Small intestine (tissue), 7 donors: ENCODE data around the gene ADNP. TPM values are rescaled to one million over a fixed set of nuclear protein-coding genes. Genes with fewer than 3 reads are reported as not detected.

ENCODE experiments used
- DNase-seq, 2 donors: peaks; one replicate each; pipeline versions ENCODE4 v3.0.0 to v3.0.0-alpha.2; 2013
- FAIRE-seq: peaks from 2 replicates; lab custom pipeline; 2012; peaks lifted over from hg19 to GRCh38; lab: Jason Lieb, UNC
- H3K27ac ChIP-seq, 3 donors: one replicate each; pipeline ENCODE4 v1.5.1; 2013; ENCODE audit warnings: low read length in 2 of 3, mild to moderate bottlenecking in 2 of 3, control low read depth in 1 of 3, inconsistent platforms in 1 of 3, low read depth in 1 of 3, moderate library complexity in 1 of 3
- H3K27me3 ChIP-seq, 3 donors: one replicate each; pipeline ENCODE4 v1.6.1; 2013; ENCODE audit warnings: low read length in 3 of 3, inconsistent platforms in 1 of 3; ENCODE audit not compliant: control insufficient read depth in 3 of 3, insufficient read depth in 3 of 3
- H3K36me3 ChIP-seq, 3 donors: one replicate each; pipeline ENCODE4 v1.6.1; 2013; ENCODE audit warnings: low read length in 3 of 3, inconsistent platforms in 1 of 3, low read depth in 1 of 3, mild to moderate bottlenecking in 1 of 3, moderate library complexity in 1 of 3; ENCODE audit not compliant: control insufficient read depth in 3 of 3, insufficient read depth in 2 of 3
- H3K4me1 ChIP-seq, 3 donors: one replicate each; pipeline ENCODE4 v1.6.1; 2013; ENCODE audit warnings: low read length in 2 of 3, inconsistent platforms in 1 of 3, low read depth in 1 of 3, mild to moderate bottlenecking in 1 of 3, moderate library complexity in 1 of 3; ENCODE audit not compliant: control insufficient read depth in 3 of 3, insufficient read depth in 2 of 3
- H3K4me3 ChIP-seq, 3 donors: one replicate each; pipeline ENCODE4 v1.5.1; 2013; ENCODE audit warnings: low read length in 3 of 3, control low read depth in 1 of 3, inconsistent platforms in 1 of 3, low read depth in 1 of 3, mild to moderate bottlenecking in 1 of 3, moderate library complexity in 1 of 3
- H3K9me3 ChIP-seq, 2 donors: one replicate each; pipeline ENCODE4 v1.6.1; 2013; ENCODE audit warnings: low read depth in 1 of 2, low read length in 1 of 2; ENCODE audit not compliant: control insufficient read depth in 2 of 2, insufficient read depth in 1 of 2
- WGBS, 3 donors: extraction: QIAGEN DNeasy Blood & Tissue Kit; methylation state at CpG; one replicate each; pipeline ENCODE4 v1.1.7; 2013; 5-methylcytosine and 5-hydroxymethylcytosine counted together
- polyA plus RNA-seq, 4 donors: library from polyadenylated mRNA; stranded (reverse) in 3 of 4; unstranded in 1 of 4; fragments of 200-250 nt in 3 of 4; fragments of 120-200 nt in 1 of 4; gene quantifications; one replicate each; pipeline versions ENCODE4 v1.2.1 to v1.2.3, GENCODE V29; 2013
- donor health status: healthy with polysubstance abuse.
- donor health status: control.
- donor health status: control.
- donor health status: Bipolar disorder and iron deficiency.
- donor health status: healthy.

ADNP gene
- polyA plus RNA-seq, 4 donors = 24.9 to 65.8 (median 28.9) TPM

- no peak for FAIRE-seq
- no peaks in the 10 kb centered on the region for H3K36me3 ChIP-seq
- H3K4me1 ChIP-seq = no peaks in the 10 kb centered on the region
- H3K27ac ChIP-seq = no peak overlapping the region
- 77 to 86% (median 86%) methylated on average over 4 to 5 of the region's 5 CpGs for WGBS, 3 donors
- H3K4me3 ChIP-seq = no peak overlapping the region
- no peaks in the 10 kb centered on the region for H3K9me3 ChIP-seq
- H3K27me3 ChIP-seq = peaks cover 0 to 23% (median 3%) of the 10 kb centered on the region in 3 donors
- no peak for DNase-seq
Observed at GRCh38 chr20:50969435-50969834, 38.2 kb upstream of the ADNP start.

GRCh38 chr20:50968289-50968688, 37.1 kb upstream of the ADNP start:
- no peak overlapping the region for H3K27ac ChIP-seq
- no peaks in the 10 kb centered on the region for H3K36me3 ChIP-seq
- H3K27me3 ChIP-seq = peaks cover 0 to 23% (median 3%) of the 10 kb centered on the region in 3 donors
- 73 to 78% (median 77%) methylated on average over 9 of the region's 9 CpGs for WGBS, 3 donors
- H3K4me1 ChIP-seq = no peaks in the 10 kb centered on the region
- no peak for DNase-seq
- FAIRE-seq = no peak
- H3K9me3 ChIP-seq = no peaks in the 10 kb centered on the region
- H3K4me3 ChIP-seq = no peak overlapping the region

- no peaks in the 10 kb centered on the region for H3K4me1 ChIP-seq
- WGBS, 3 donors = 39 to 50% (median 49%) methylated on average over 7 of the region's 7 CpGs
- H3K27me3 ChIP-seq = peaks cover 0 to 23% (median 3%) of the 10 kb centered on the region in 3 donors
- no peak overlapping the region for H3K4me3 ChIP-seq
- H3K36me3 ChIP-seq = no peaks in the 10 kb centered on the region
- no peak for DNase-seq
- H3K9me3 ChIP-seq = no peaks in the 10 kb centered on the region
- H3K27ac ChIP-seq = no peak overlapping the region
- FAIRE-seq = no peak
Observed at GRCh38 chr20:50967586-50967985, 36.3 kb upstream of the ADNP start.

GRCh38 chr20:50959543-50960126, 28.4 kb upstream of the ADNP start:
- H3K27me3 ChIP-seq = no peaks in the 10 kb centered on the region
- WGBS, 3 donors = 60 to 70% (median 67%) methylated on average over 25 of the region's 25 CpGs
- no peaks in the 10 kb centered on the region for H3K9me3 ChIP-seq
- FAIRE-seq (no peak), DNase-seq (no peak)
- peak overlapping the region; percentile 88 to 92 (median 90) for H3K4me3 ChIP-seq
- peaks cover 12 to 15% (median 15%) of the 10 kb centered on the region in 3 donors for H3K4me1 ChIP-seq
- no peak overlapping the region for H3K27ac ChIP-seq
- peaks cover 0 to 10% (median 0%) of the 10 kb centered on the region in 3 donors for H3K36me3 ChIP-seq

GRCh38 chr20:50958615-50959542, 27.6 kb upstream of the ADNP start, which contains the start of gene MOCS3:
MOCS3 (plus strand) TSS chr20:50958818; CDS start chr20:50958843, 25 bp downstream.
- 2 to 3% (median 2%) methylated on average over 62 to 67 of the region's 67 CpGs for WGBS, 3 donors
- DNase-seq (peak; percentile 90 to 95), FAIRE-seq (no peak)
- Histone ChIP-seq H3K4me3 (peak within 1 kb of the TSS; percentile 88 to 92 (median 90)), H3K4me1 (peaks cover 12 to 15% (median 15%) of the 10 kb centered on the region in 3 donors), H3K27me3 (no peaks in the 10 kb centered on the region), H3K27ac (peak within 1 kb of the TSS; percentile 56 to 94 (median 61)), H3K36me3 (peaks cover 0 to 10% (median 2%) of the 10 kb centered on the region in 3 donors), H3K9me3 (no peaks in the 10 kb centered on the region)

- no peaks in the 10 kb centered on the region for H3K27me3 ChIP-seq
- peaks cover 12 to 15% (median 15%) of the 10 kb centered on the region in 3 donors for H3K4me1 ChIP-seq
- WGBS, 3 donors = 0 to 1% (median 0%) methylated on average over 52 of the region's 52 CpGs
- H3K9me3 ChIP-seq = no peaks in the 10 kb centered on the region
- peak; percentile 86 to 95 for DNase-seq
- peak within 1 kb of the TSS; percentile 56 to 94 (median 61) for H3K27ac ChIP-seq
- no peak for FAIRE-seq
- peaks cover 2 to 10% (median 5%) of the 10 kb centered on the region in 3 donors for H3K36me3 ChIP-seq
- H3K4me3 ChIP-seq = peak within 1 kb of the TSS; percentile 88 to 92 (median 90)
Observed at GRCh38 chr20:50957798-50958614, 26.8 kb upstream of the ADNP start, which contains the start of gene DPM1. DPM1 (minus strand) TSS chr20:50958532; CDS start chr20:50958523, 9 bp downstream.

GRCh38 chr20:50957276-50957675, 26.0 kb upstream of the ADNP start:
- H3K4me3 ChIP-seq = peak overlapping the region in 2 of 3 donors; percentile 88 to 90
- peak in 1 of 2 donors; percentile 4 for DNase-seq
- H3K27me3 ChIP-seq = no peaks in the 10 kb centered on the region
- WGBS, 3 donors = 6 to 17% (median 11%) methylated on average over 7 of the region's 7 CpGs
- H3K4me1 ChIP-seq = peaks cover 12 to 15% (median 15%) of the 10 kb centered on the region in 3 donors
- no peak for FAIRE-seq
- H3K9me3 ChIP-seq = no peaks in the 10 kb centered on the region
- no peak overlapping the region for H3K27ac ChIP-seq
- H3K36me3 ChIP-seq = peaks cover 2 to 10% (median 7%) of the 10 kb centered on the region in 3 donors
